ENCODE results near the gene MYO1A. TPM values are rescaled to one million over a fixed set of nuclear protein-coding genes. Genes with fewer than 3 reads are reported as not detected.

MYO1A gene
- total RNA-seq, 1 experiment from 2014 or later = 0.26 TPM

DNA sequence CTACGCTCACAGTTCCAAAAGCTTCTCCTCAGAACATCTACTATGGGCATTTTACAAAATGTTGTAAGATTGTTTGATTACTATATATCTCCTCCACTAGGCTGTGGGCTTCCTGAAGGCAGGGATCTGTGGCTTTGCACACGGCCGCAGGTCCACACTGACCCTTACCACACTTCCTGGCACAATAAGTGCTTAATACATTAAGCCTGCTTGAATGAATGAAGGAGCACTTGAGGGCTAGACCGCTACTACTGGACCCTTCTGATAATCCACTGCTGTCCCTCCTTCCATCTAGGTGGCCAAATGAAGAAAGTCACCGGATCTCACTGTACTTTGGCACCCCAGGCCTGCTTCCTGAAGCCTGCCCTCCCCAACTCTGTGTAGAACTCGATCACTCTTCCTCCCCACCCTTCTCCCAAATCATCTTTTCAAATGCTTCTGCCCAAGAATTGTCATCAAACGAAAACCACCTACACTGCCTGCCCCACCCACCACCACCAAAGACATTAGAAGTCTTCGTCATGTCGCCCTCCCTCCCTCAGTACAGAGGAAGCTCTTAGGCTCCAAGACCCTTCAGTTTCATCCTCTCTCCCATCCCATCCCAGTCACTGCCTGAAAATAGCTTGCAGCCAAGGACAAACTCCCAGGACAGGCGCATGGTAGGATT lies 43.0 kb downstream of the MYO1A start:
- Histone ChIP-seq H2BK120ac (ENCODE audit: low read depth, low read length, poor library complexity, severe bottlenecking) (no peak overlapping the region), H3K14ac (ENCODE audit: insufficient read depth, low read length) (no peak overlapping the region), H3K18ac (ENCODE audit: insufficient read length, low read depth, low read length) (no peak overlapping the region), H3K9me3 (ENCODE audit: control insufficient read depth, low read depth, low read length) (no peaks in the 10 kb centered on the region), H4K20me1 (ENCODE audit: control insufficient read depth, insufficient read depth, insufficient read length) (no peaks in the 10 kb centered on the region), H3K4ac (ENCODE audit: low read depth, low read length) (no peak overlapping the region), H3K23ac (ENCODE audit: insufficient read length, low read depth, low read length) (no peak overlapping the region), H3K79me2 (ENCODE audit: insufficient read depth, low read length) (no peaks in the 10 kb centered on the region; the same call in 1 of the 2 replicates), H4K91ac (ENCODE audit: insufficient read length, low read depth, low read length) (no peak overlapping the region), H3K79me1 (ENCODE audit: insufficient read depth, low read depth, low read length, poor library complexity, severe bottlenecking) (peaks cover 5% of the 10 kb centered on the region), H3K9ac (ENCODE audit: extremely low read depth, insufficient read length, low read length) (no peak overlapping the region), H2AFZ (ENCODE audit: low read length) (no peak overlapping the region), H2BK15ac (ENCODE audit: low read depth, low read length) (no peak overlapping the region), H3T11ph (ENCODE audit: low read length) (no peak overlapping the region), H2BK20ac (ENCODE audit: low read depth, low read length, poor library complexity, severe bottlenecking) (no peak overlapping the region), H3K56ac (ENCODE audit: insufficient read length, low read depth, low read length) (no peak overlapping the region), H3K27me3 (ENCODE audit: insufficient read depth, low read length) (no peaks in the 10 kb centered on the region; the same call in 1 of the 2 replicates), H4K8ac (replicated peaks; ENCODE audit: insufficient read length, low read depth, low read length) (no peak overlapping the region), H2AK5ac (ENCODE audit: insufficient read length, low read length) (no peak overlapping the region), H4K5ac (ENCODE audit: insufficient read length, low read depth, low read length) (no peak overlapping the region), H2BK5ac (ENCODE audit: insufficient read length, low read length) (no peak overlapping the region), H2BK12ac (ENCODE audit: insufficient read length, low read depth, low read length) (no peak overlapping the region), H3K27ac (ENCODE audit: insufficient read length, low read depth, low read length) (no peak overlapping the region), H3K4me2 (ENCODE audit: insufficient read depth, insufficient read length, low read length) (no peak overlapping the region), H3K23me2 (ENCODE audit: insufficient read length, low read depth, low read length, poor library complexity, severe bottlenecking) (no peaks in the 10 kb centered on the region), H3K4me1 (ENCODE audit: insufficient read depth, low read length) (peaks cover 13% of the 10 kb centered on the region; the same call in 1 of the 2 replicates)
- Mint-ChIP-seq H3K36me3 (ENCODE audit: insufficient read depth in 1 of 3, low read depth in 3 of 3) (peaks cover 19 to 32% (median 26%) of the 10 kb centered on the region in 3 experiments; a peak in 6 of 7 replicates), H3K4me3 (peak overlapping the region; percentile 53 to 86), H3K27me3 (ENCODE audit: low read depth) (no peaks in the 10 kb centered on the region; the same call in 1 of the 2 replicates), H3K9me3 (no peaks in the 10 kb centered on the region), H3K4me1 (peaks cover 48 to 54% of the 10 kb centered on the region in 2 experiments), H3K27ac (peak overlapping the region in 1 of 3 experiments; percentile 3; a peak in 1 of 7 replicates)
- TF ChIP-seq, protein P1, sequence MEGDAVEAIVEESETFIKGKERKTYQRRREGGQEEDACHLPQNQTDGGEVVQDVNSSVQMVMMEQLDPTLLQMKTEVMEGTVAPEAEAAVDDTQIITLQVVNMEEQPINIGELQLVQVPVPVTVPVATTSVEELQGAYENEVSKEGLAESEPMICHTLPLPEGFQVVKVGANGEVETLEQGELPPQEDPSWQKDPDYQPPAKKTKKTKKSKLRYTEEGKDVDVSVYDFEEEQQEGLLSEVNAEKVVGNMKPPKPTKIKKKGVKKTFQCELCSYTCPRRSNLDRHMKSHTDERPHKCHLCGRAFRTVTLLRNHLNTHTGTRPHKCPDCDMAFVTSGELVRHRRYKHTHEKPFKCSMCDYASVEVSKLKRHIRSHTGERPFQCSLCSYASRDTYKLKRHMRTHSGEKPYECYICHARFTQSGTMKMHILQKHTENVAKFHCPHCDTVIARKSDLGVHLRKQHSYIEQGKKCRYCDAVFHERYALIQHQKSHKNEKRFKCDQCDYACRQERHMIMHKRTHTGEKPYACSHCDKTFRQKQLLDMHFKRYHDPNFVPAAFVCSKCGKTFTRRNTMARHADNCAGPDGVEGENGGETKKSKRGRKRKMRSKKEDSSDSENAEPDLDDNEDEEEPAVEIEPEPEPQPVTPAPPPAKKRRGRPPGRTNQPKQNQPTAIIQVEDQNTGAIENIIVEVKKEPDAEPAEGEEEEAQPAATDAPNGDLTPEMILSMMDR (conservative IDR thresholded peaks at IDR 0.05) = 0 out of 3 replicates have a peak, but pooled peaks have one; percentile 3
- no CpG with 5 or more reads among the region's 10 CpGs for WGBS (ENCODE audit: extremely low coverage, insufficient read length, low lambda C conversion rate)
- no peak for DNase-seq

Measured in H9 (cell line).